Prostate gland (tissue), 2 donors: Measurements from ENCODE around the gene MPC1.

Source experiments
- POLR2A ChIP-seq: fragments of 450-650 bp; IDR thresholded peaks from one replicate; pipeline ENCODE4 v1.6.1; 2016; ENCODE audit warnings: antibody characterized with exemption, mild to moderate bottlenecking
- TF ChIP-seq, protein P1 (sequence below), 4 experiments: fragments of 200-600 bp in 2 of 4; fragments of 450-650 bp in 2 of 4; sonication (generic) in 2 of 4; IDR thresholded peaks; 1 replicate in 3 of 4; 2 replicates in 1 of 4; pipeline ENCODE4 v1.5.1; 2016 to 2019; ENCODE audit warnings: antibody characterized with exemption in 4 of 4, mild to moderate bottlenecking in 2 of 4, moderate library complexity in 2 of 4

GRCh38 chr6:166398348-166398747, 15.6 kb upstream of the MPC1 start:
- TF ChIP-seq POLR2A = no peak
- TF ChIP-seq, protein P1, sequence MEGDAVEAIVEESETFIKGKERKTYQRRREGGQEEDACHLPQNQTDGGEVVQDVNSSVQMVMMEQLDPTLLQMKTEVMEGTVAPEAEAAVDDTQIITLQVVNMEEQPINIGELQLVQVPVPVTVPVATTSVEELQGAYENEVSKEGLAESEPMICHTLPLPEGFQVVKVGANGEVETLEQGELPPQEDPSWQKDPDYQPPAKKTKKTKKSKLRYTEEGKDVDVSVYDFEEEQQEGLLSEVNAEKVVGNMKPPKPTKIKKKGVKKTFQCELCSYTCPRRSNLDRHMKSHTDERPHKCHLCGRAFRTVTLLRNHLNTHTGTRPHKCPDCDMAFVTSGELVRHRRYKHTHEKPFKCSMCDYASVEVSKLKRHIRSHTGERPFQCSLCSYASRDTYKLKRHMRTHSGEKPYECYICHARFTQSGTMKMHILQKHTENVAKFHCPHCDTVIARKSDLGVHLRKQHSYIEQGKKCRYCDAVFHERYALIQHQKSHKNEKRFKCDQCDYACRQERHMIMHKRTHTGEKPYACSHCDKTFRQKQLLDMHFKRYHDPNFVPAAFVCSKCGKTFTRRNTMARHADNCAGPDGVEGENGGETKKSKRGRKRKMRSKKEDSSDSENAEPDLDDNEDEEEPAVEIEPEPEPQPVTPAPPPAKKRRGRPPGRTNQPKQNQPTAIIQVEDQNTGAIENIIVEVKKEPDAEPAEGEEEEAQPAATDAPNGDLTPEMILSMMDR (IDR thresholded peaks at IDR 0.05) = no peak
